GM18517 (cell line): ENCODE measurements around the gene DLGAP5.

Experiments
- ATAC-seq: cut with Tn5 transposase; IDR thresholded peaks from one replicate; pipeline ENCODE4 v1.9.1; 2021; ENCODE audit warnings: mild to moderate bottlenecking, moderate library complexity; ENCODE audit not compliant: unreplicated experiment

Gene DLGAP5

GRCh38 chr14:55116246-55117030 lies 74.9 kb downstream of the DLGAP5 start:
- ATAC-seq = no peak

GRCh38 chr14:55115861-55116245 lies 75.5 kb downstream of the DLGAP5 start:
- no peak for ATAC-seq

GRCh38 chr14:55115460-55115859 lies 75.9 kb downstream of the DLGAP5 start:
- no peak for ATAC-seq

GRCh38 chr14:55114720-55115119 lies 76.7 kb downstream of the DLGAP5 start:
- no peak for ATAC-seq

- ATAC-seq = no peak
Measured at GRCh38 chr14:55111122-55111708, 80.2 kb downstream of the DLGAP5 start.

GRCh38 chr14:55109836-55110235 lies 81.5 kb downstream of the DLGAP5 start:
- ATAC-seq = no peak

GRCh38 chr14:55107766-55108554 lies 83.4 kb downstream of the DLGAP5 start:
- ATAC-seq = no peak

GRCh38 chr14:55105991-55106390 lies 85.4 kb downstream of the DLGAP5 start:
- ATAC-seq = no peak

- ATAC-seq = no peak
Measured at GRCh38 chr14:55103971-55104954, 87.1 kb downstream of the DLGAP5 start.

- peak; percentile 30 for ATAC-seq
Measured at GRCh38 chr14:55103005-55103640, 88.3 kb downstream of the DLGAP5 start.

- ATAC-seq = peak; percentile 72
Measured at GRCh38 chr14:55102141-55102621, 89.2 kb downstream of the DLGAP5 start.

GRCh38 chr14:55101698-55102097 lies 89.7 kb downstream of the DLGAP5 start:
- no peak for ATAC-seq

- ATAC-seq = no peak
Measured at GRCh38 chr14:55099756-55100155, 91.6 kb downstream of the DLGAP5 start.

GRCh38 chr14:55098561-55098898 lies 92.9 kb downstream of the DLGAP5 start:
- no peak for ATAC-seq
